Endothelial cell of umbilical vein (primary cell): ENCODE results near the gene ZNF17. TPM values are rescaled to one million over a fixed set of nuclear protein-coding genes. Genes with fewer than 3 reads are reported as not detected.

Source experiments
- BruUV-seq: library from RNA; stranded (reverse); fragments of 400-500 nt; replicated peaks from 2 replicates; lab custom pipeline; 2021; lab: Mats Ljungman, UMichigan
- CTCF ChIA-PET: fragments of 300-600, 350-600 bp; sonication (Branson Sonifier 250); formaldehyde crosslinking; loops from one replicate; lab custom pipeline; 2021; ENCODE audit warnings: antibody characterized with exemption, inconsistent platforms; lab: Charles Lee
- POLR2A ChIA-PET: fragments of 300-600, 350-600 bp; sonication (Branson Sonifier 250); formaldehyde crosslinking; loops from one replicate; lab custom pipeline; 2021; ENCODE audit warnings: antibody characterized with exemption, inconsistent platforms; lab: Charles Lee
- DNase-seq: peaks from one replicate; pipeline ENCODE4 v3.0.0-alpha.2; 2011; ENCODE audit warnings: low read depth, low spot score
- FAIRE-seq: peaks from 2 replicates; lab custom pipeline; 2011; peaks lifted over from hg19 to GRCh38; lab: Jason Lieb, UNC
- H2AFZ ChIP-seq: 2 replicates; pipeline ENCODE4 v1.6.0; 2012; ENCODE audit warnings: low read depth, low read length, control low read depth, inconsistent platforms
- H3K27ac ChIP-seq: 2 replicates; pipeline ENCODE4 v1.5.1; 2011; ENCODE audit warnings: low read depth, mild to moderate bottlenecking, control low read depth, low read length, moderate library complexity; ENCODE audit not compliant: insufficient read depth
- H3K27me3 ChIP-seq, 2 experiments: 2 replicates each; pipeline versions ENCODE4 v1.6.0 to v1.6.1; 2011; ENCODE audit warnings: low read length in 2 of 2, mixed read lengths in 1 of 2; ENCODE audit not compliant: control insufficient read depth in 2 of 2, insufficient read depth in 2 of 2
- H3K36me3 ChIP-seq, 2 experiments: 2 replicates in 1 of 2; 3 replicates in 1 of 2; pipeline ENCODE4 v1.5.1; 2011; ENCODE audit warnings: low read length in 2 of 2, mild to moderate bottlenecking in 1 of 2, moderate library complexity in 1 of 2; ENCODE audit not compliant: control insufficient read depth in 2 of 2, insufficient read depth in 2 of 2; ENCODE audit errors: extremely low read depth in 1 of 2
- H3K4me1 ChIP-seq: 3 replicates; pipeline ENCODE4 v1.5.1; 2011; ENCODE audit warnings: mild to moderate bottlenecking, low read length; ENCODE audit not compliant: control insufficient read depth, insufficient read depth; ENCODE audit errors: extremely low read depth
- H3K4me2 ChIP-seq: 2 replicates; pipeline ENCODE4 v1.6.1; 2011; ENCODE audit warnings: low read length, control low read depth, mixed read lengths; ENCODE audit not compliant: insufficient read depth
- H3K4me3 ChIP-seq, 3 experiments: fragments of 200-600 bp in 1 of 3; sonication (generic), shearing (Covaris generic) in 1 of 3; replicated peaks in 1 of 3; 2 replicates each; pipeline ENCODE4 v1.5.1; 2011 to 2016; ENCODE audit warnings: control low read depth in 3 of 3, low read length in 3 of 3, mild to moderate bottlenecking in 2 of 3, inconsistent platforms in 1 of 3, low read depth in 1 of 3, moderate library complexity in 1 of 3; ENCODE audit not compliant: insufficient read depth in 1 of 3
- H3K79me2 ChIP-seq: 2 replicates; pipeline ENCODE4 v1.6.0; 2012; ENCODE audit warnings: low read length, inconsistent platforms; ENCODE audit not compliant: control insufficient read depth, insufficient read depth
- H3K9ac ChIP-seq: replicated peaks from 2 replicates; pipeline ENCODE3; 2011; ENCODE audit warnings: low read length, control low read depth; ENCODE audit not compliant: insufficient read depth; ENCODE audit errors: extremely low read depth
- H3K9me1 ChIP-seq: replicated peaks from 3 replicates; pipeline ENCODE4 v1.6.0; 2011; ENCODE audit warnings: mild to moderate bottlenecking, low read length; ENCODE audit not compliant: control insufficient read depth, insufficient read depth; ENCODE audit errors: extremely low read depth
- H3K9me3 ChIP-seq: replicated peaks from 2 replicates; pipeline ENCODE4 v1.5.1; 2012; ENCODE audit warnings: low read length, inconsistent platforms; ENCODE audit not compliant: control insufficient read depth, insufficient read depth
- H4K20me1 ChIP-seq: replicated peaks from 2 replicates; pipeline ENCODE3; 2011; ENCODE audit warnings: mild to moderate bottlenecking, low read length; ENCODE audit not compliant: control insufficient read depth, insufficient read depth; ENCODE audit errors: extremely low read depth
- CTCF ChIP-seq, 2 donors: IDR thresholded peaks; 1 replicate in 1 of 2; 2 replicates in 1 of 2; pipeline ENCODE4 v1.5.1; 2011; ENCODE audit warnings: low read length in 2 of 2, mild to moderate bottlenecking in 2 of 2, moderate library complexity in 2 of 2, control low read depth in 1 of 2, inconsistent platforms in 1 of 2, low read depth in 1 of 2; ENCODE audit not compliant: insufficient read depth in 1 of 2; ENCODE audit errors: extremely low read depth in 1 of 2
- EZH2 ChIP-seq: IDR thresholded peaks from 2 replicates; pipeline ENCODE4 v1.6.1; 2012; ENCODE audit warnings: borderline replicate concordance, low read depth, mild to moderate bottlenecking, moderate library complexity, low read length, inconsistent platforms; ENCODE audit not compliant: severe bottlenecking
- FOS ChIP-seq: IDR thresholded peaks from 2 replicates; pipeline ENCODE4 v1.6.1; 2011; ENCODE audit warnings: mild to moderate bottlenecking, low read length, moderate library complexity, borderline replicate concordance; ENCODE audit not compliant: insufficient read depth
- GATA2 ChIP-seq: IDR thresholded peaks from 2 replicates; pipeline ENCODE4 v1.7.0; 2011; ENCODE audit warnings: low read depth, mild to moderate bottlenecking, moderate library complexity, mixed read lengths, low read length; ENCODE audit not compliant: insufficient read length, insufficient read depth
- JUN ChIP-seq: IDR thresholded peaks from 2 replicates; pipeline ENCODE4 v1.6.1; 2011; ENCODE audit warnings: borderline replicate concordance, low read depth; ENCODE audit not compliant: insufficient read length, insufficient read depth
- MAX ChIP-seq: IDR thresholded peaks from 2 replicates; pipeline ENCODE4 v1.6.1; 2011; ENCODE audit not compliant: insufficient read depth, insufficient read length
- MYC ChIP-seq: IDR thresholded peaks from one replicate; pipeline ENCODE4 v1.6.1; 2011; ENCODE audit warnings: mild to moderate bottlenecking, low read depth, low read length
- POLR2A ChIP-seq: IDR thresholded peaks from 2 replicates; pipeline ENCODE4 v1.6.1; 2012; ENCODE audit warnings: low read depth, mild to moderate bottlenecking, control low read depth, low read length
- POLR2AphosphoS5 ChIP-seq: IDR thresholded peaks from 2 replicates; pipeline ENCODE4 v1.6.1; 2012; ENCODE audit warnings: low read depth, mild to moderate bottlenecking, control low read depth, low read length, moderate library complexity; ENCODE audit not compliant: insufficient read depth
- dilution Hi-C: fragments of 300-500 bp; cut with MboI; formaldehyde crosslinking; loops from one replicate; pipeline ENCODE4 v1.15.0; 2019; ENCODE audit warnings: low sequenced_read_pairs; ENCODE audit not compliant: extremely low pct_ligation_motif_present
- intact Hi-C: fragments of 100-400 bp; cut with micrococcal nuclease; formaldehyde crosslinking; loops from one replicate; pipeline ENCODE4 v1.10.0; 2022
- polyA plus RNA-seq, 4 experiments: library from polyadenylated mRNA; depleted of rRNA in 3 of 4; stranded (reverse) in 3 of 4; unstranded in 1 of 4; fragments of >200 nt; gene quantifications; 2 replicates each; pipeline versions ENCODE4 v1.2.1 to v1.2.3, GENCODE V29; 2011 to 2012; ENCODE audit warnings: missing spikeins in 1 of 4
- total RNA-seq: library from RNA; stranded (reverse); gene quantifications from 2 replicates; pipeline ENCODE4 v1.2.3, GENCODE V29; 2021

The ZNF17 gene
- total and polyA plus RNA-seq, 2 donors (not counting 3 experiments of a cell fraction or from before 2014, with no cell fraction given): 2.4 to 6.4 TPM

- H3K27me3 ChIP-seq: no peaks in the 10 kb centered on the region
- H3K36me3 ChIP-seq: peaks cover 0 to under 1% of the 10 kb centered on the region in 2 experiments
- H3K9me1 ChIP-seq: no peaks in the 10 kb centered on the region
- H2AFZ ChIP-seq: no peak overlapping the region
- H3K9me3 ChIP-seq: no peaks in the 10 kb centered on the region
- dilution Hi-C loops: no loop called here
- CTCF ChIA-PET: interaction anchor here (0.7 kb wide), 1 partner anchor 137 kb away, joined by 3 read pairs; no protein-coding TSS in a partner anchor
- no peak overlapping the region for H3K27ac ChIP-seq
- intact Hi-C loops: no loop called here
- DNase-seq: no peak
- no TSS peak for BruUV-seq
- H3K4me1 ChIP-seq: peaks cover 8% of the 10 kb centered on the region
- no peak overlapping the region for H3K4me2 ChIP-seq
- H3K9ac ChIP-seq: no peak overlapping the region
- no peaks in the 10 kb centered on the region for H4K20me1 ChIP-seq
- POLR2A ChIA-PET: no interaction called here
- no peak for TF ChIP-seq JUN
- TF ChIP-seq MAX: no peak
- TF ChIP-seq EZH2: no peak
- no peak for TF ChIP-seq FOS
- TF ChIP-seq POLR2AphosphoS5: no peak
- TF ChIP-seq GATA2: no peak
- no peak for TF ChIP-seq CTCF (IDR thresholded peaks at IDR 0.05; ENCODE audit: extremely low read depth in 1 of 2, insufficient read depth in 1 of 2, low read depth in 1 of 2, low read length in 2 of 2)
- TF ChIP-seq MYC: no peak
- no peak for TF ChIP-seq POLR2A
- FAIRE-seq: no peak
- peaks cover 3% of the 10 kb centered on the region for H3K79me2 ChIP-seq
- no peak overlapping the region for H3K4me3 ChIP-seq
Observed at GRCh38 chr19:57366776-57367175, 44.2 kb upstream of the ZNF17 start.
